ENCODE results near the gene PRR36.

Gene PRR36

DNA sequence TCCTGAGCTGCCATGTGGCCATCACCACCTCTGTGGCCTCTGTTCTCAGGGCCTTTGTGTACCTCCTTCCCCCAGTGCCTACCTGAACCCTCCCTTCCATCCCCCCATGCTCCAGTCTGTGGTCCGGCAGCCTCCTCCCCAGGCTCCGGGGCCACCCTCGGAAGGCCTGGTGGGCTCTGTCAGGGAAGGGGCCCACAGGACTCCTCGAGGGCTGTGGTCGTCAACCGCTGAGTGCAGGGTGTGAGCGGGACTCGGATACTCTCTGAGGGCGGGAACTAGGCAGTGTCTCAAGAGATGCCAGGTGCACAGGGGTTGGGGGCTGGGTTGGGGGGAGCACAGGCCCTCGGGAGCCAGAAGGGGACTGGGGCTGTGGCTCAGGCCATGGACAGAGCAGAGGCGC is 33.4 kb upstream of the PRR36 start:
- Histone ChIP-seq H3K9ac (ENCODE audit: low read length in 5 of 5) (no peak overlapping the region), H3K4me1 (ENCODE audit: control insufficient read depth in 5 of 5, insufficient read depth in 5 of 5, low read length in 5 of 5) (peaks cover 8 to 34% (median 33%) of the 10 kb centered on the region in 5 donors), H3K27ac (ENCODE audit: low read depth, low read length) (no peak overlapping the region), H3K9me3 (ENCODE audit: control insufficient read depth in 5 of 5, low read length in 5 of 5) (no peaks in the 10 kb centered on the region), H3K4me3 (ENCODE audit: low read depth in 1 of 5, low read length in 5 of 5) (no peak overlapping the region), H3K36me3 (ENCODE audit: control insufficient read depth in 5 of 5, insufficient read depth in 5 of 5, low read length in 5 of 5) (peaks cover 0 to 55% (median 42%) of the 10 kb centered on the region in 5 donors), H3K27me3 (ENCODE audit: control insufficient read depth in 5 of 5, insufficient read depth in 4 of 5, low read length in 5 of 5) (no peaks in the 10 kb centered on the region)

DNA sequence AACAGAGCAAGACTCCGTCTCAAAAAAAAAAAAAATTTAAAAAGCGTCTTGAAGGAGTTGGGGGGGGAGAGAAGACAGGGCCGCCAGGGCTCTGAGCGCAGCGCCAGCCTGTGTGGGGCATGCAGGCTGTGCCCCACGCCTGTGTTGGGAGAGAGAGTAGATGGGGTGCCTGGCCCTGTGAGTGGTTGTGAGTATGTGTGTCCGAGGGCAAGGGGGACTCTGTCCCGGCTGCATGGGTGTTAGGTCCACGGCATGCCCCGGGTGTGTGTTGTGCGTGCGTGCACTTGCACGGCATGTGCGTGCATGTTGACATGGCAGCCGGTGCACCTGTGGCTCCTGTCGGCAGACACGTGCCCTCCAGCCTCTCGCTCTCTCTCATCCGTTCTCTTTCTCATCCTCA is 32.9 kb upstream of the PRR36 start:
- Histone ChIP-seq H3K27me3 (ENCODE audit: control insufficient read depth in 5 of 5, insufficient read depth in 4 of 5, low read length in 5 of 5) (no peaks in the 10 kb centered on the region), H3K9ac (ENCODE audit: low read length in 5 of 5) (no peak overlapping the region), H3K9me3 (ENCODE audit: control insufficient read depth in 5 of 5, low read length in 5 of 5) (no peaks in the 10 kb centered on the region), H3K4me1 (ENCODE audit: control insufficient read depth in 5 of 5, insufficient read depth in 5 of 5, low read length in 5 of 5) (peaks cover 8 to 36% (median 35%) of the 10 kb centered on the region in 5 donors), H3K27ac (ENCODE audit: low read depth, low read length) (no peak overlapping the region), H3K4me3 (ENCODE audit: low read depth in 1 of 5, low read length in 5 of 5) (no peak overlapping the region), H3K36me3 (ENCODE audit: control insufficient read depth in 5 of 5, insufficient read depth in 5 of 5, low read length in 5 of 5) (peaks cover 0 to 51% (median 39%) of the 10 kb centered on the region in 5 donors)

DNA sequence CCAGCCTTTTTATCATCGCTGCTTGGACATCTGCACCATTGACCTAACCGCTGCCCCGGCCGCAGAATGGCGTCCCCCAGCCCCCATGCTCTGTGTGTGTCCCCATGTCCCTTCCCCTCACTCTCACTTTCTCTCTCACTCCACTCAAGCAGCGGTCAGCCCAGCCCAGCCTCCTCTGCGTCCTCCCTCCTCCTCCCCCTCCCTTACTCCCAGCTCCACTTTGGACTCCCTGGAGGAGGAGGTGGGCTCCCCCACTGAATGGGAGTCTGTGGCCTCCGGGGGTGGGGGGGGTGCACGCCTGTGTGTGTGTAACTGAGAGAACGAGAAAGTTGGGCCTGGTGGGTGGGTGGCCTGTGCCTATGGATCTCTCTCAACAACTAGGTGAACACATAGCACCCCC is 31.7 kb upstream of the PRR36 start:
- Histone ChIP-seq H3K27ac (ENCODE audit: low read depth, low read length) (no peak overlapping the region), H3K4me1 (ENCODE audit: control insufficient read depth in 5 of 5, insufficient read depth in 5 of 5, low read length in 5 of 5) (peaks cover 8 to 36% (median 35%) of the 10 kb centered on the region in 5 donors), H3K9ac (ENCODE audit: low read length in 5 of 5) (peak overlapping the region in 1 of 5 donors; percentile 91), H3K27me3 (ENCODE audit: control insufficient read depth in 5 of 5, insufficient read depth in 4 of 5, low read length in 5 of 5) (no peaks in the 10 kb centered on the region), H3K4me3 (ENCODE audit: low read depth in 1 of 5, low read length in 5 of 5) (no peak overlapping the region), H3K9me3 (ENCODE audit: control insufficient read depth in 5 of 5, low read length in 5 of 5) (no peaks in the 10 kb centered on the region), H3K36me3 (ENCODE audit: control insufficient read depth in 5 of 5, insufficient read depth in 5 of 5, low read length in 5 of 5) (peaks cover 0 to 39% (median 27%) of the 10 kb centered on the region in 5 donors)

DNA sequence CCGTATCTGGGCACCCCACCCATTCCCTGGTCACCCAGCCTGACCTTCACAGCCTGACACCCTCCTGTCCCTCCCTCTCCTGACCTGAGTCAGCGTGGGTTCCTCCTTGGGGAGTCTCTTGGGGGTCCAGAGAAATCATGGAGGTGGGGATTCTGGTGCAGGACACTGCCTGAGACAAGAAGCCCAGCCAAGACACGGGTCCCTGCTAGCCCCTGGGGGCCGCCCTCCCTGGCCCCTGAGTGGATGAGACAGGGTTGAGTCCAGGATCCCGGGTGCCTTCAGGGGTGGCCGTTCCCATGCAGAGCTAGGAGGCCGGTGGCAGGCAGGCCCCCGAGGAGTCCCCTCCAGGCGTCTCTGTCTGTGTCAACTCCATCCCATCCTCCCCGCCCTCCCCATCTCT is 31.1 kb upstream of the PRR36 start:
- H3K36me3 ChIP-seq (ENCODE audit: control insufficient read depth in 5 of 5, insufficient read depth in 5 of 5, low read length in 5 of 5) = peaks cover 0 to 33% (median 21%) of the 10 kb centered on the region in 5 donors
- peaks cover 0 to 2% (median 0%) of the 10 kb centered on the region in 5 donors for H3K27me3 ChIP-seq (ENCODE audit: control insufficient read depth in 5 of 5, insufficient read depth in 4 of 5, low read length in 5 of 5)
- H3K27ac ChIP-seq (ENCODE audit: low read depth, low read length) = no peak overlapping the region
- peaks cover 8 to 36% (median 35%) of the 10 kb centered on the region in 5 donors for H3K4me1 ChIP-seq (ENCODE audit: control insufficient read depth in 5 of 5, insufficient read depth in 5 of 5, low read length in 5 of 5)
- H3K9ac ChIP-seq (ENCODE audit: low read length in 5 of 5) = peak overlapping the region in 4 of 5 donors; percentile 46 to 91 (median 72)
- H3K9me3 ChIP-seq (ENCODE audit: control insufficient read depth in 5 of 5, low read length in 5 of 5) = no peaks in the 10 kb centered on the region
- H3K4me3 ChIP-seq (ENCODE audit: low read depth in 1 of 5, low read length in 5 of 5) = peak overlapping the region in 3 of 5 donors; percentile 80 to 94 (median 84)

DNA sequence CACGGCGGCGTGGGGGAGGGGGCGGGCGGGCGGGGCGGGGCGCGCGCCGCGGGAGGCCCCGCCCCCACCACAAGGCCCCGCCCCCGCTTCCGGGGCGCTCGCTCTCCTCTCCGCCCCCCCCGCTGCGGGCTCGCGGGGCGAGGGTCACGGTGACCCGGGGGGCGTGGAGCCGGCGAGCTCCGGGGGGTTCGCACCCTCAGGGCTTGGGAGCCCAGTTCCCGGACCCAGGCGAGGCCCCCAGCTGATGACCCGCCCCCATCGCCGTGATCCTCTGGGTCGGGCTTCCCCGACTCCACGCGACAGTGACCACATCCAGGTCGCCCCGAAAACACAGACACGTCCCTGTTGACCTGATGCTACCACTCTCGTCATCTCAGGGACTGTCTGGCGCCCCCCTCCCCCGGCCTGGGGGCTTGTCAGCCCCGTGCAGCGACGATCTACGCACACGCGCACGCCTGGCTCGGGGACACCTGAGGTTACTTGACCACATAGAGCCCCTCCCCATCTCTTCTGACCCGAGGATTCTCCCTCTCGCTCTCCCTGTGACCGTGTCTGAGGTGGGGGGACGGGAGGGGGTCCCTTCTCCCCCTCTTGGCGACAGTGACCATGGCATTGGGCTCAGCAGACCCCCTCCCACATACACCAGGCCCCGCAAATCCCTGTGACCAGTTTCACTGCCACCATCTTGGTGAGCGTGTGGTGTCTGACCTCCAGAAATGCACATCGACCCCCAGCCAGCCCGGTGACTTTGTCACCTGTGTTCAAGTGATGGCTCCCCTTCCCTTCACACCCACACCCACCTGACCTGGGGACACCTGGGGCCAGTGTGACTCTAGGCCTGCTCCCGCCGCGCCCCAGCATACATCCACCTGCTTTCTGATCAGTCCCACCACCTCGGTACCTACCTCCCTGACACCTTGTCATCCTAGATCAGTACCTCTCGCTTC is 30.2 kb upstream of the PRR36 start:
- Histone ChIP-seq H3K27ac (ENCODE audit: low read depth, low read length) (peak overlapping the region; percentile 30), H3K4me3 (ENCODE audit: low read depth in 1 of 5, low read length in 5 of 5) (peak overlapping the region; percentile 80 to 94 (median 84)), H3K36me3 (ENCODE audit: control insufficient read depth in 5 of 5, insufficient read depth in 5 of 5, low read length in 5 of 5) (peaks cover 0 to 26% (median 13%) of the 10 kb centered on the region in 5 donors), H3K9ac (ENCODE audit: low read length in 5 of 5) (peak overlapping the region; percentile 46 to 91 (median 84)), H3K27me3 (ENCODE audit: control insufficient read depth in 5 of 5, insufficient read depth in 4 of 5, low read length in 5 of 5) (peaks cover 0 to 6% (median 0%) of the 10 kb centered on the region in 5 donors), H3K9me3 (ENCODE audit: control insufficient read depth in 5 of 5, low read length in 5 of 5) (no peaks in the 10 kb centered on the region), H3K4me1 (ENCODE audit: control insufficient read depth in 5 of 5, insufficient read depth in 5 of 5, low read length in 5 of 5) (peaks cover 8 to 36% (median 35%) of the 10 kb centered on the region in 5 donors)

DNA sequence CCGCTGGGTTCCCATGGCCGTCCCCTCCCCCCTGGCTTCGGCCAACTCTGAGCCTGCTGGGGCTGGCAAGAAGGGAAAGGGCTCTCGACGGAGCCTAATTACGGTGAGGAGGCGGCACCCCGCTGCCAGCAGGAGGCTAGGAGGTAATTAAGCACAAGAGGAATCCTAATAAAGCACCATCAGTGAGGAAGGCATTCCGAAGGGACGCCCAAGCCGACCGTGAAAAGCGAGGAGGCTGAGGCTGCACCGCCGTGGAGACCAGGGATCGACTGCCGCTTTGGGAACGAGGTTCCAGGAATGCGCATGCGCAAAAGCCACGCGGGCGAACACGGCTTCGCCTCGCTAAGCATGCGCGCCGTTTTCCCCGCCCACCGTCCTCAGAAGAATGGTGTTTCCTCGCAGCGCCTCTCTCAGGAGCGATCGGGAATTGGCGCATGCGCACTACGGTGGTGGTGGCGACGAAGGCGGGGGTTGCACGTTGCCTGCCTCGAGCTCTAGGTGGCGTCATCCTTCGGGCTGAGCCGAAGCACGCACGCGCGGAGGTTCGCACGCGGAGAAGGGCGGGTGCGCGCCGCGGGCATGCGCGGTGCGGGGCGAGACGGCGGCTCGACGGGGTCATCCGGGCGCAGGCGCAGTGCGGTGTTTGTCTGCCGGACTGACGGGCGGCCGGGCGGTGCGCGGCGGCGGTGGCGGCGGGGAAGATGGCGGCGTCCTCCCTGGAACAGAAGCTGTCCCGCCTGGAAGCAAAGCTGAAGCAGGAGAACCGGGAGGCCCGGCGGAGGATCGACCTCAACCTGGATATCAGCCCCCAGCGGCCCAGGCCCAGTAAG is 29.3 kb upstream of the PRR36 start, which contains the start of gene MAP2K7:
Gene MAP2K7 (plus strand): TSS at position 634 of the 830 bp plus-strand sequence. CDS start 68 bp downstream, at position 702.
- H3K27ac ChIP-seq (ENCODE audit: low read depth, low read length) = peak within 1 kb of the TSS; percentile 62
- peaks cover 0 to 18% (median 9%) of the 10 kb centered on the region in 5 donors for H3K36me3 ChIP-seq (ENCODE audit: control insufficient read depth in 5 of 5, insufficient read depth in 5 of 5, low read length in 5 of 5)
- H3K4me3 ChIP-seq (ENCODE audit: low read depth in 1 of 5, low read length in 5 of 5) = peak within 1 kb of the TSS; percentile 80 to 94 (median 84)
- peak within 1 kb of the TSS; percentile 52 to 91 (median 84) for H3K9ac ChIP-seq (ENCODE audit: low read length in 5 of 5)
- peaks cover 0 to 11% (median 0%) of the 10 kb centered on the region in 5 donors for H3K27me3 ChIP-seq (ENCODE audit: control insufficient read depth in 5 of 5, insufficient read depth in 4 of 5, low read length in 5 of 5)
- peaks cover 8 to 36% (median 35%) of the 10 kb centered on the region in 5 donors for H3K4me1 ChIP-seq (ENCODE audit: control insufficient read depth in 5 of 5, insufficient read depth in 5 of 5, low read length in 5 of 5)
- no peaks in the 10 kb centered on the region for H3K9me3 ChIP-seq (ENCODE audit: control insufficient read depth in 5 of 5, low read length in 5 of 5)

DNA sequence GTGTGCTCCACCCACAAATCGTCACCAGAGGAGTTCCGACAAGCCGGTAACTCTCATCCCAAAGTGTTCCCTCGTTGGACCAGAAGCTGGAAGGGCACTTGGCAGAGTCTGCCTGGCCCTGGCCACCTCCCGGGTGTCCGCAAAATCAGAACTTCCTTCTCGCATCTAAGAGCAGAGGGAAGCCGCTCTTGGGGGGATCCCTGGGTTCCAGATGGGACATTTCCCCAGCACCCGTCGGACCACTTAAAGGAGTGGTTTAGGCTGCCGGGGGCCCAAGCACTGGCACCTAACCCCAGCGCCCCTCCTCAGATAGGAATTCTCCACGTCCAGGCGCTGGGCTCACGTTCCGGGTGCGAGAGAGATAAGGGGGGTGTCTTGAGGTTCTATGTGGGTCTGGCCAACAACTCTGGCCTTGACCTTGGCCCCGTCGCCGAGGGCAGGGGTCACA is 28.6 kb upstream of the PRR36 start:
- Histone ChIP-seq H3K4me3 (ENCODE audit: low read depth in 1 of 5, low read length in 5 of 5) (peak overlapping the region; percentile 72 to 84 (median 79)), H3K9me3 (ENCODE audit: control insufficient read depth in 5 of 5, low read length in 5 of 5) (no peaks in the 10 kb centered on the region), H3K27me3 (ENCODE audit: control insufficient read depth in 5 of 5, insufficient read depth in 4 of 5, low read length in 5 of 5) (peaks cover 0 to 11% (median 0%) of the 10 kb centered on the region in 5 donors), H3K9ac (ENCODE audit: low read length in 5 of 5) (peak overlapping the region; percentile 38 to 81 (median 75)), H3K4me1 (ENCODE audit: control insufficient read depth in 5 of 5, insufficient read depth in 5 of 5, low read length in 5 of 5) (peaks cover 8 to 36% (median 35%) of the 10 kb centered on the region in 5 donors), H3K36me3 (ENCODE audit: control insufficient read depth in 5 of 5, insufficient read depth in 5 of 5, low read length in 5 of 5) (peaks cover 0 to 14% (median 5%) of the 10 kb centered on the region in 5 donors), H3K27ac (ENCODE audit: low read depth, low read length) (peak overlapping the region; percentile 62)

DNA sequence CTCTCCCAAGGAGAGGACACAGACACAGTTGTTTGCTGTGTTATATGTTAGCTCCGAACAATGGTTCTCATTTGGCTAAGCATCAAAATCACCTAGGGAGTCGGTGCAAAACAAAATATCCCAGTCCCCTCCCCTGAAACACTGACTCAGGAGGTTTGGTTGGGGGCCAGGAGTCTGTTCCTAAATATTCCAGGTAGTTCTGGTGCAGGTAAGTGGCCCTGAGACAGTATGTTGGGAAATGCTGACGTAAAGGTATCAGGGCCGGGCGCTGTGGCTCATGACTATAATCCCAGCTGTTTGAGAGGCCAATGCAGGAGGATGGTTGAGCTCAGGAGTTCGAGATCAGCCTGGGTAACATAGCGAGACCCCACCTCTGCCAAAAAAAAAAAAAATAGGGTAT is 27.1 kb upstream of the PRR36 start:
- H3K4me1 ChIP-seq (ENCODE audit: control insufficient read depth in 5 of 5, insufficient read depth in 5 of 5, low read length in 5 of 5) = peaks cover 8 to 32% (median 29%) of the 10 kb centered on the region in 5 donors

DNA sequence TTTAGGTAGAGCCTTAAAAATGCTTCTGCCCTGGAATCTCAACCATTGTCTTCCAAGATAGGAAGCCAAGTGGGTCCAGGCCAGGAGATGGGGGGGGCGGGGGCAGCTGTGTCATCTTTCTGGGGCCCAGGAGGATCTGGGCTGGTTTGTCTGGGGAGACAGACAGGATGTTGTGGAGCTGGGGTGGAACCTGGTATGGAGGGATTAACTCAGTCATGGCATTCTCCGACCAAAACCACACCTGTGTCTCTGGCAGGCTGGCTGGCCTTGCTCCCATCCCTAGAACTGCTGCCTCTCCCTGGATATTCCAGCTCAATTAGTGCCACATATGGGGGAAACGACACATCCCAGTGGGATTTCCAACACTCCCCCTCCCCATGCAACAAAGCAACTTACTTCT is 26.7 kb upstream of the PRR36 start:
- Histone ChIP-seq H3K9me3 (ENCODE audit: control insufficient read depth in 5 of 5, low read length in 5 of 5) (no peaks in the 10 kb centered on the region), H3K27me3 (ENCODE audit: control insufficient read depth in 5 of 5, insufficient read depth in 4 of 5, low read length in 5 of 5) (peaks cover 0 to 11% (median 0%) of the 10 kb centered on the region in 5 donors), H3K9ac (ENCODE audit: low read length in 5 of 5) (no peak overlapping the region), H3K27ac (ENCODE audit: low read depth, low read length) (no peak overlapping the region), H3K4me1 (ENCODE audit: control insufficient read depth in 5 of 5, insufficient read depth in 5 of 5, low read length in 5 of 5) (peaks cover 8 to 28% (median 27%) of the 10 kb centered on the region in 5 donors), H3K4me3 (ENCODE audit: low read depth in 1 of 5, low read length in 5 of 5) (no peak overlapping the region), H3K36me3 (ENCODE audit: control insufficient read depth in 5 of 5, insufficient read depth in 5 of 5, low read length in 5 of 5) (peaks cover 0 to 4% (median 2%) of the 10 kb centered on the region in 5 donors)

More for the DNA sequence above, 27.1 kb upstream of the PRR36 start:
- Histone ChIP-seq H3K9ac (ENCODE audit: low read length in 5 of 5) (no peak overlapping the region), H3K4me3 (ENCODE audit: low read depth in 1 of 5, low read length in 5 of 5) (no peak overlapping the region), H3K27ac (ENCODE audit: low read depth, low read length) (no peak overlapping the region), H3K36me3 (ENCODE audit: control insufficient read depth in 5 of 5, insufficient read depth in 5 of 5, low read length in 5 of 5) (peaks cover 0 to 8% (median 5%) of the 10 kb centered on the region in 5 donors), H3K9me3 (ENCODE audit: control insufficient read depth in 5 of 5, low read length in 5 of 5) (no peaks in the 10 kb centered on the region), H3K27me3 (ENCODE audit: control insufficient read depth in 5 of 5, insufficient read depth in 4 of 5, low read length in 5 of 5) (peaks cover 0 to 11% (median 0%) of the 10 kb centered on the region in 5 donors)
